Measurements from ENCODE around the gene ASAP3. TPM values are rescaled to one million over a fixed set of nuclear protein-coding genes. Genes with fewer than 3 reads are reported as not detected.

The ASAP3 gene
- total and polyA plus RNA-seq, 12 donors = 15.5 to 58.4 (median 30.4) TPM

GRCh38 chr1:23525558-23526250, 41.7 kb upstream of the ASAP3 start:
- peaks cover 6 to 86% (median 18%) of the 10 kb centered on the region in 9 donors for H3K4me1 ChIP-seq

GRCh38 chr1:23524716-23525401, 40.9 kb upstream of the ASAP3 start:
- no peak for ATAC-seq
- intact Hi-C loops (cut with DNase I) = no loop called here

More at GRCh38 chr1:23525558-23526250, 41.7 kb upstream of the ASAP3 start:
- H3K27me3 ChIP-seq = peaks cover 0 to 14% (median 6%) of the 10 kb centered on the region in 7 donors
- H3K27ac ChIP-seq = peak overlapping the region in 1 of 10 donors; percentile 85
- TF ChIP-seq CTCF (IDR thresholded peaks at IDR 0.05) = no peak
- no peaks in the 10 kb centered on the region for H3K9me3 ChIP-seq
- intact Hi-C loops (cut with DNase I) = no loop called here
- H3K36me3 ChIP-seq = peaks cover 0 to 5% (median 0%) of the 10 kb centered on the region in 9 donors
- WGBS, 2 donors = 68 to 70% methylated on average over 5 of the region's 5 CpGs
- H3K4me3 ChIP-seq = no peak overlapping the region
- ATAC-seq (no peak), DNase-seq (no peak)

GRCh38 chr1:23524163-23524562, 40.2 kb upstream of the ASAP3 start:
- Histone ChIP-seq H3K4me3 (no peak overlapping the region), H3K9me3 (no peaks in the 10 kb centered on the region), H3K27me3 (peaks cover 0 to 3% (median 0%) of the 10 kb centered on the region in 7 donors), H3K36me3 (peaks cover 0 to 9% (median 0%) of the 10 kb centered on the region in 9 donors), H3K27ac (peak overlapping the region in 1 of 10 donors; percentile 85), H3K4me1 (peaks cover 0 to 70% (median 13%) of the 10 kb centered on the region in 9 donors)
- TF ChIP-seq CTCF (IDR thresholded peaks at IDR 0.05) = no peak
- intact Hi-C loops (cut with DNase I) = no loop called here
- DNase-seq (no peak), ATAC-seq (no peak)
- 56 to 72% methylated on average over 3 of the region's 3 CpGs for WGBS, 2 donors

More at GRCh38 chr1:23524716-23525401, 40.9 kb upstream of the ASAP3 start:
- Histone ChIP-seq H3K36me3 (peaks cover 0 to 5% (median 0%) of the 10 kb centered on the region in 9 donors), H3K9me3 (no peaks in the 10 kb centered on the region), H3K27me3 (peaks cover 0 to 6% (median 0%) of the 10 kb centered on the region in 7 donors), H3K4me1 (peaks cover 0 to 77% (median 13%) of the 10 kb centered on the region in 9 donors), H3K4me3 (no peak overlapping the region), H3K27ac (peak overlapping the region in 1 of 10 donors; percentile 85)
- no peak for DNase-seq
- WGBS, 2 donors = 54 to 59% methylated on average over 9 of the region's 9 CpGs
- TF ChIP-seq CTCF (IDR thresholded peaks at IDR 0.05) = no peak

- WGBS, 2 donors = 90 to 91% methylated on average over 7 of the region's 7 CpGs
- no peak overlapping the region for H3K27ac ChIP-seq
- ATAC-seq (no peak), DNase-seq (no peak)
- peaks cover 0 to 24% (median 0%) of the 10 kb centered on the region in 9 donors for H3K36me3 ChIP-seq
- peaks cover 0 to 53% (median 0%) of the 10 kb centered on the region in 9 donors for H3K4me1 ChIP-seq
- no peak overlapping the region for H3K4me3 ChIP-seq
- H3K27me3 ChIP-seq = no peaks in the 10 kb centered on the region
- no peaks in the 10 kb centered on the region for H3K9me3 ChIP-seq
- intact Hi-C loops (cut with DNase I) = no loop called here
- TF ChIP-seq CTCF (IDR thresholded peaks at IDR 0.05) = no peak
Observed at GRCh38 chr1:23522244-23522982, 38.4 kb upstream of the ASAP3 start.

All from heart right ventricle (tissue), 16 donors.